Measurements from ENCODE around the gene PRC1.
"Not testable (repeated sequence)": the region's sequence is repeated elsewhere in the genome, so short reads cannot be mapped to it uniquely, and the experiment has no call there.

PRC1 gene

DNA sequence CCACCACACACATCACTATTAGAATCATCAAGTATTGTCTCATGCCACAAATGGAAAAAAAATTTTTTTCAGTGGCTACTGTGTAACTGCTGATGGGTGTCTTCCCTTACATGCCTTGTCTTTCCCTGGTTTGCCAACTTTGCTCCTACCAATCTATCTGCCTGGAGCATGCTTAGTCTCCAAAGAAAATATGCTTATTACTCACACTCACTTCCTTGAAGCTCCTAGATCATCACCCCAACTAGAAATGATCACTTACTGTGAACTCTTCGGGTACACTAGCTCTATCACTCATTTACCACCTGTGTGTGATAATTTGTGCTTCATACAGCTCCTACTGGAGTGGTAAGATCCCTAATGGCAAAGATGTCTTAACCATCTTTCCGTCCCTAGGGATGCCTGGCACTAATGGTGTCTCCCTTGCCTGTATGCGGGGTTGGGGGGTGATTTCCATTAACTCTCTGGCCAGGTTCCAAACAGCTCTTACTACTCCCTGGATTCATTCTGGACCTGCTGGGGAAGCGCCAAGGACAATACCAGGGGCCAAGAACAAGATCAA is 27.3 kb upstream of the PRC1 start:
- peaks cover 5% of the 10 kb centered on the region for H3K36me3 ChIP-seq (ENCODE audit: control insufficient read depth, insufficient read depth, low read length)
- no peak for DNase-seq (ENCODE audit: extremely low read depth, insufficient read length)
- TF ChIP-seq, protein P1, sequence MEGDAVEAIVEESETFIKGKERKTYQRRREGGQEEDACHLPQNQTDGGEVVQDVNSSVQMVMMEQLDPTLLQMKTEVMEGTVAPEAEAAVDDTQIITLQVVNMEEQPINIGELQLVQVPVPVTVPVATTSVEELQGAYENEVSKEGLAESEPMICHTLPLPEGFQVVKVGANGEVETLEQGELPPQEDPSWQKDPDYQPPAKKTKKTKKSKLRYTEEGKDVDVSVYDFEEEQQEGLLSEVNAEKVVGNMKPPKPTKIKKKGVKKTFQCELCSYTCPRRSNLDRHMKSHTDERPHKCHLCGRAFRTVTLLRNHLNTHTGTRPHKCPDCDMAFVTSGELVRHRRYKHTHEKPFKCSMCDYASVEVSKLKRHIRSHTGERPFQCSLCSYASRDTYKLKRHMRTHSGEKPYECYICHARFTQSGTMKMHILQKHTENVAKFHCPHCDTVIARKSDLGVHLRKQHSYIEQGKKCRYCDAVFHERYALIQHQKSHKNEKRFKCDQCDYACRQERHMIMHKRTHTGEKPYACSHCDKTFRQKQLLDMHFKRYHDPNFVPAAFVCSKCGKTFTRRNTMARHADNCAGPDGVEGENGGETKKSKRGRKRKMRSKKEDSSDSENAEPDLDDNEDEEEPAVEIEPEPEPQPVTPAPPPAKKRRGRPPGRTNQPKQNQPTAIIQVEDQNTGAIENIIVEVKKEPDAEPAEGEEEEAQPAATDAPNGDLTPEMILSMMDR (IDR thresholded peaks at IDR 0.05; ENCODE audit: insufficient read depth, low read length, poor library complexity, severe bottlenecking), result no peak
- H3K27me3 ChIP-seq (replicated peaks; ENCODE audit: control insufficient read depth, insufficient read depth, low read length), result no peaks in the 10 kb centered on the region
- peak overlapping the region; percentile 97 for H3K4me3 ChIP-seq (replicated peaks; ENCODE audit: low read depth, low read length)

DNA sequence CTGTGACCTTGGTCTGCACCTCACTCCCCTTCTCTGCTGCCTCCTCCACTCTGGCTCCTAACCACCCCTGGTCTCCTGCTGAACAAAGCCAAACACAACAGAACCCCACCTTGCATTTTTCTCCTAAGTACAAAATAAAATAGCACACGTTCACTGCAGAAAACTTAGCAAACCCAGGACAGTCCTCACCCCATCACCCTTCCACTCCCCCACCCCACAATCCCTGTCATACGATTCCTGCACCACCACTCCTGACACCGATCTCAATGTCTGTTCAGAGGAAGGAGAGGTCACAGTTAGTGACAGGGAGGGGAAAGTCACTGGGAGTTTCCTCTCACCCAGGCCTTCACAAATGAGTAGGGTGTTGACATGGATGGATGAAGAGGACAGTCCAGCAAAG is 23.8 kb upstream of the PRC1 start:
- no peak for DNase-seq (ENCODE audit: extremely low read depth, insufficient read length)
- H3K27me3 ChIP-seq (replicated peaks; ENCODE audit: control insufficient read depth, insufficient read depth, low read length), result no peaks in the 10 kb centered on the region
- TF ChIP-seq, protein P1 (IDR thresholded peaks at IDR 0.05; ENCODE audit: insufficient read depth, low read length, poor library complexity, severe bottlenecking), result no peak
- H3K4me3 ChIP-seq (replicated peaks; ENCODE audit: low read depth, low read length), result no peak overlapping the region
- peaks cover 10% of the 10 kb centered on the region for H3K36me3 ChIP-seq (ENCODE audit: control insufficient read depth, insufficient read depth, low read length)

DNA sequence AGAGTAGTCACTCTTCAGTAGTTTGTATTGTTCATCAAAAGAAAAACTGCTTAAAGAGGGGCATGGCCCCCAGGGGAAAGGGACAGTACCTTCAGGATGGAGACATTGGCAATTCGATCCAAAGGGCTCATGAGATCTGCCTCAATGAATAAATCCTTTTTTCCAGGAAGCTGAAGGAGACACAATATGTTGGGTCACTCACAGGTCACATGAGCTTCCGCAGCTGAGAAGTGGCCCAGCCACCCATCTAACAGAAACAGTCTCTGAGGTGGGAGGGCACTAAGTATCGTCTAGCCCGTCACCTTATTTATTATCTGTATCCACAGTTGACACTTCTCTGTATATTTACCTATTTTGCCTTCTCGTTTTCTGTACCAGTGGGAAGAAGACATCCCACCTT is 23.4 kb upstream of the PRC1 start:
- no peak for DNase-seq (ENCODE audit: extremely low read depth, insufficient read length)
- Histone ChIP-seq H3K4me3 (replicated peaks; ENCODE audit: low read depth, low read length) (no peak overlapping the region), H3K36me3 (ENCODE audit: control insufficient read depth, insufficient read depth, low read length) (peaks cover 11% of the 10 kb centered on the region), H3K27me3 (replicated peaks; ENCODE audit: control insufficient read depth, insufficient read depth, low read length) (no peaks in the 10 kb centered on the region)
- TF ChIP-seq, protein P1 (IDR thresholded peaks at IDR 0.05; ENCODE audit: insufficient read depth, low read length, poor library complexity, severe bottlenecking), result no peak

- H3K36me3 ChIP-seq (ENCODE audit: control insufficient read depth, insufficient read depth, low read length), result peaks cover 16% of the 10 kb centered on the region
- H3K27me3 ChIP-seq (replicated peaks; ENCODE audit: control insufficient read depth, insufficient read depth, low read length), result not testable (repeated sequence)
Observed at GRCh38 chr15:91013701-91014100, 19.4 kb upstream of the PRC1 start.

DNA sequence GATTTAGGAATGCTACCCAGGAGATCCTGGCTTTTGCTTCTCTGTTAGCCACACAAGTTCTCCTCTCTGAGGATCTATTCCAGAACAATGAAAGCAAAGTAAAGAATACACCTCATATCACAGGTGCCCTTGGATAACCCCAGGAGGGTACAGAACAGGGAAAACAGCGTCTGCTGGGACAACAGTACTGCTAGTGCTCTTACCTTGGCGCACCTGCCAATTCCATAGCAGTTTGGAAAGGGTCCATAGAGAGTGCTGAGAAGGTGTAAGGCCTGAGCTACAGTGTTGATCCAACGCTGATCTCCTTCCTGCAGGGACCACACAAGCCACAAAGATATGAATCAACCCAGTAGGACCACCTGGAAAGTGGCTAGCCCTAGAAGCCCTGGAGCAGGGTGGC is 12.9 kb upstream of the PRC1 start:
- H3K27me3 ChIP-seq (replicated peaks; ENCODE audit: control insufficient read depth, insufficient read depth, low read length), result no peaks in the 10 kb centered on the region
- no peak overlapping the region for H3K4me3 ChIP-seq (replicated peaks; ENCODE audit: low read depth, low read length)
- TF ChIP-seq, protein P1 (IDR thresholded peaks at IDR 0.05; ENCODE audit: insufficient read depth, low read length, poor library complexity, severe bottlenecking), result no peak
- no peak for DNase-seq (ENCODE audit: extremely low read depth, insufficient read length)
- peaks cover 33% of the 10 kb centered on the region for H3K36me3 ChIP-seq (ENCODE audit: control insufficient read depth, insufficient read depth, low read length)

More at GRCh38 chr15:91013701-91014100, 19.4 kb upstream of the PRC1 start:
- not testable (repeated sequence) for DNase-seq (ENCODE audit: extremely low read depth, insufficient read length); H3K4me3 ChIP-seq (replicated peaks; ENCODE audit: low read depth, low read length)

DNA sequence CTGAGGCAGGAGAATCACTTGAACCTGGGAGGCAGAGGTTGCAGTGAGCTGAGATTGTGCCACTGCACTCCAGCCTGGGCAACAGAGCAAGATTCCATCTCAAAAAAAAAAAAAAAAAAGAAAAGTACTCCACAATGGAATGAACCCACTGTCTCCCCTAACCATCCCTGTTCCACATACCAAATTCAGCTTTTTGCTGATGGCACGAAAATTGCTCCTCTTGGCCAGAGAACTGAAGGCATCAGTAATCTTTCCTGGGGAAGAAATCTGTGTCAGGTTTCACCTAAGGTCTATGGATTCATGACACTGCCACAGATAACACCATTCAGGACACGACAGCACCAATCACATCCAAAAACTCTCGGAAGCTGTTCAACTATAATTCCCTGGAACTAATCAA is 6.9 kb upstream of the PRC1 start:
- no peak for DNase-seq (ENCODE audit: extremely low read depth, insufficient read length)
- peaks cover 32% of the 10 kb centered on the region for H3K36me3 ChIP-seq (ENCODE audit: control insufficient read depth, insufficient read depth, low read length)
- no peaks in the 10 kb centered on the region for H3K27me3 ChIP-seq (replicated peaks; ENCODE audit: control insufficient read depth, insufficient read depth, low read length)
- TF ChIP-seq, protein P1 (IDR thresholded peaks at IDR 0.05; ENCODE audit: insufficient read depth, low read length, poor library complexity, severe bottlenecking), result no peak
- H3K4me3 ChIP-seq (replicated peaks; ENCODE audit: low read depth, low read length), result no peak overlapping the region
